HG03095 (cell line): ENCODE data around the gene EPHA3.

ENCODE experiments used
- ATAC-seq: cut with Tn5 transposase; IDR thresholded peaks from one replicate; pipeline ENCODE4 v1.9.1; 2021; ENCODE audit warnings: moderate library complexity; ENCODE audit not compliant: unreplicated experiment

The EPHA3 gene

DNA sequence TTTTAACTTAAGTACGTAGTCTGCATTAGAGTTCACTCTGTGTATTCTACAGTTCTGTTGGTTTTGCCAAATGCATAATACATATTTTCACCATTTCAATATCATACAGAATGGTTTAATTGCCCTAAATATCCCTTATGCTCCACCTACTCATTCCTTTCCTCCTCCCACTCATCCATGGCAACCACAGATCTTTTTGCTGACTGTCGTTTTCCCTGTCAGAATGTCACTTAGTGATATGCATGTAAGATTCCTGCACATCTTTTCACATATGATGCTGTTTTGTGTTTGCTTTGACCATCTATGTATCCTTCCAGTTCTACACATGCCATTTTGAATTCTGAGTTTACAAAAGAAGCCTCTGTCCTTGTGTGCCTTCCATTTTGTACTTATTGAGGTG is 36.7 kb downstream of the EPHA3 start:
- ATAC-seq = no peak

DNA sequence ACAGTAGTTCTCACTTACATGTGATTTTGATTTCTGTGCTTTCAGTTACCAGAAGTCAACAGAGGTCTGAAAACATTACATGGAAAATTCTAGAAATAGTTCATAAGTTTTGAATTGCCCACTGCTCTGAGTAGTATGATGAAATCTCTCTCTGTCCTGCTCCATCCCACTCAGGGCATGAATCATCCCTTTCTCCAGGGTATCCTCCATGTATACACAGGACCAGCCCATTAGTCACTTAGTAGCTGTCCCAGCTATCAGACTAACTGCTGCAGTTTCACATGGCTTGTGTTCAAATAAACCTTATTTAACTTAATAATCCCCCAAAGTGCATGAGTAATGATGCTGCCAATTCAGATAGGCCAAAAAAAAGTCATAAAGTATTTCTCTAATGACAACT is 38.6 kb downstream of the EPHA3 start:
- no peak for ATAC-seq

GRCh38 chr3:89154416-89154815 is 47.0 kb downstream of the EPHA3 start:
- ATAC-seq = no peak

DNA sequence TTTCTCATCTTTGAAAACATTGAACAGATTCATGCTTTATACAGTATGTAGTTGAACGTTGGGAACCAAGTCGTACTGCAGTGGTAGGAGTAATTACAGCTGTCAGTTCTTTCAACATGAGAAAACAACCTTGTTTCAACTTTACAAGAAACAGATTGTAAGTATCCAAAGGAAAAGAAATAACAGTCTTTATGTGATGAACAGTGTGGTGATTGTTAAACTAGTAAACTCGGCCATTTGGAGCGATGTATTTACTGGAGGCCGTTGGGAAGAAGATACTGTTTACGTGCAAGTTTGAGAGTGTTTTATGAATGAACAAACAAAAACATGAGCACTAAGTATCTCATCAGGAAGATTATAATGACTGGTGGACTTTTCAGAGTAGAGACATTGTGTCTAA is 48.4 kb downstream of the EPHA3 start:
- ATAC-seq = no peak

- ATAC-seq = no peak
These were observed 50.2 kb downstream of the EPHA3 start for GRCh38 chr3:89157575-89157974.

GRCh38 chr3:89159605-89160004 is 52.2 kb downstream of the EPHA3 start:
- ATAC-seq = no peak

DNA sequence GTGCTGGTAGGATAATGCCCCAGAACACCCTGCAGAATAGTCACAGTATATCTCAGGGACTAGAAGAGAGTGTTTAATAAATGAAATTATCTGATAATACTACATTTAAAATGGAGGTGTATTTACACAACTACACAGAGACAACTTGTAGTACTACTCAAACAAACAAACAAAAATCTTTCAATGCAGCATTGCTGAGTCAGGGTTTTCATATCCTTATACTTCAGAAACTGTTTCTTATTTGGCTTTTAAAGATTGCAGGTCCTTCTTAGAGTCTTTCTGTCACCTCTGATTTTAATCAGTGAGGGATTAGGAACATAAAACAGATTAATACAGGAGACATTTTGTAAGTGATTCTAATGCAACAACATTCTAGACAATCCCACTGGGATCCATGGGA is 57.4 kb downstream of the EPHA3 start:
- no peak for ATAC-seq

DNA sequence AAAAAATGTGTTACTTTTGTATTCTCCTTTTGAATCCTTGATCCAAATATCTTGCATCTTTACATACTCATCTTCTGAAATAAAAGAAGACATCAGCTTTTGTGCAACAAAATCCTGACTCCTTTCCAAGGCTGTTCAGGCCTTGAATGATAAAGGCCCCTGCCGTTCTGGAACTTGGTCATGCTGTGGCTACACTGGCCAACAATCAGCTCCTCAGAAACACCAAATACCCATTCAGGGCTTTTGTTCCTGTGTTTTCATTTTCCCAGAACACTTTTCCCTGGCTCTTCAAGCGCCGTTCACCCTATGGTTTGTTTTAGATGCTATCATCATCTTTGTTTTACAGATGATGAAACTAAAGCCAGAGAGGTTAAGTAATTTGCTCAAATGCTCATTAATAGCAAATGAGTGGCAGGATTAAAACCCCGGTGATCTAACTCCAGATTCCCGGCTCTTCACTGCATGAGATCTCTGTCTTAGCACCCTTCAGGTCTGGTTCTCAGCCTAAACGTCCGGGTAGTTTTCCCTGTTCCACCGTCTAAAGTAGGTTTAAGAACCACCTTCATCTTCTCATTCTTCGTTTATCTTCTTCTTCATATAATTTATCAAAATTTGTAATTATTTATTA is 58.3 kb downstream of the EPHA3 start:
- no peak for ATAC-seq

GRCh38 chr3:89171687-89172545 is 64.5 kb downstream of the EPHA3 start:
- no peak for ATAC-seq

- ATAC-seq = no peak
These were observed 66.1 kb downstream of the EPHA3 start for GRCh38 chr3:89173546-89173945.

DNA sequence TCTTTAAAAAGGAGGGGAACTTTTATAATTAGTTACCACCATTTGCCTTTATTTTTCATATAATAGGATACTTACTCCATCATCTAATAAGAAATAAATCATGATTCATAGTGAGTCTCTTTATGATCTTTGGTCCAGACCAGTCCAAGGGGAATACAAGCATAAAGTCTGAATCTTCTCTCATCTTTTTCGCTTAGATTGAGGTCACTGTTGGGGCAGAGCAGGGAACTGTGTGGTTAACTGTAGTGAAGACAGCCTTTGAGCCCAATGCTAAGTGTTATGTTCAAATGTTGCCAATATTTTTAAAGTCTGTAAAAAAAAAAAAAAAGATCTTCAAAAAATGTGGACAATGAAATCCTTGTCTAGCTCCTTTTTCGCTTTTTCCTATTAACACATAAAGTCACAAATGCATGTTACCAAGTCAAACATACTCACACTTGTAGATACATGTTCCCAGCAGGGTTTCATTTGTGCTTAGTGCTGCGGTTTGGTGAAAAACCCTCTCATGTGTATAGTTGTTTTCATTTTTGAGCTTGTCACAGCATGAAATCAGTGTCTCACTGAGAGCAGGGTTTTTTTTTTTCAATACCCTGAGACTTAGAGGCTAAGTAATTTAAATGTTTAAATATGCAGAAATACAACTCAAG is 72.1 kb downstream of the EPHA3 start:
- peak; percentile 56 for ATAC-seq

GRCh38 chr3:89180334-89180733 is 72.9 kb downstream of the EPHA3 start:
- no peak for ATAC-seq

DNA sequence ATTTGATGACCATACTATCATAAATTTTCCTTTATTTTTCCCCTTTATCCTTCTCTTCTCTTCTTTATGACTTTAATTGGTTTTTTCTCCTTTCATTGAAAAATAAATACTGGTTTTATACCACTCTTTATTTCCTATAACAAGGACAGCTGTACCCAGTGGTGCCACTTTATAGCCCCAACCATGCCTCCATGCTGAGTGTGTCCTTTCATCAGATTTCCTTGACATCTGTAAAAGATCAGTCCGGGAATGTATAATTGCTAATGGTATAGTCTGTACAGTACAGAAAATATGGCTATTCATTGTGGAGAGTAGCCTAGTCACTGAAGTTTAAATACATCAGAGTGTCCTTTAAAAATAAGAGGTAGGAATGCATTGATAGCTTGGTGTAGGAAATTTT is 74.6 kb downstream of the EPHA3 start:
- ATAC-seq = no peak

DNA sequence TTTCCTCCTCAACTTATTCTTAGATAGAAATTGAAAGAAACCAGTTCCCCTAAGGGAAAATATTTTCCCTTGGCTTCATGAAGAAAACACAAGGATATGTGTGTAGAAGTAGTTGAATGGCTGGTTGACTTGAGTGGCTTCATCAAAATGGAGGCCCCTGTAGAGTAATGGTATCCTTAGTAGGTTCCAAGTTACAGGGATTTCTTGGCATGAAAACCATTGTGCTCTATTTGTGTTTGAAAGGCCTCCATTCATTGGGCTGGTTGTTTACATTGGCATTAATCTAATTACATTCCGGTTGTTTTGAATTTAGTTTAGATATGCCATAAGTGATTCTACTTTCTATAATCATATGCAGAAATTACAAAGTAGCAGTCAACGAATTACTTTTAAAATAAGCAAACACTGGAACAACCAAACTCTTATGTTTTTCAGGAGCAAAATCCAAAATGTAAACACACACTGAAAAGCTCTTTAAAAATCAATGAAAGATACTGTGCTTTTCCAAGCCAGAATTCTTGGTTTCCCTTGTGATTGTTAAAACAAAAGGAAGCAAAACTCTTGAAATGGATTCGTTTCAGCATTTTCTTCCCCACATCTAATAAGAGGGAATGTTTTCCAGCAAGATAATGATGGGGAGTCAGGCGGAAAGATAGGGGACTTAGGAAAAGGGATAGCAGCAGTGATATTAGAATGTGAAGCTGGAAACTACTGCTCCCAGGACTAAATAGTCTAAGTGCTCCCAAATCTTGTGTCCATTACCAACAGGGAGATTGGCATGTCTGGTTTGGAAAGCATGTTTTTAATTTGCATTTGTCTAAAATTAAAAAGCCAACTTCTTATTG is 77.0 kb downstream of the EPHA3 start:
- ATAC-seq = no peak

GRCh38 chr3:89186456-89186855 is 79.0 kb downstream of the EPHA3 start:
- no peak for ATAC-seq

- ATAC-seq = no peak
These were observed 91.2 kb downstream of the EPHA3 start for GRCh38 chr3:89198591-89198990.

GRCh38 chr3:89212619-89213018 is 105.2 kb downstream of the EPHA3 start:
- no peak for ATAC-seq

- ATAC-seq = no peak
These were observed 108.8 kb downstream of the EPHA3 start for GRCh38 chr3:89216016-89216739.

GRCh38 chr3:89217148-89217685 is 109.8 kb downstream of the EPHA3 start:
- ATAC-seq = no peak

- no peak for ATAC-seq
These were observed 114.5 kb downstream of the EPHA3 start for GRCh38 chr3:89221924-89222323.
